ENCODE data around the gene FZD10.

The FZD10 gene

GRCh38 chr12:130152386-130152785, 9.9 kb upstream of the FZD10 start:
- H3K4me3 ChIP-seq (replicated peaks in 1 of 2; ENCODE audit: low read depth in 2 of 2, low read length in 2 of 2): no peak overlapping the region
- TF ChIP-seq CTCF (IDR thresholded peaks at IDR 0.05; ENCODE audit: low read depth, low read length): no peak
- no peak for DNase-seq (ENCODE audit: low read depth in 2 of 2)

GRCh38 chr12:130153803-130154202, 8.5 kb upstream of the FZD10 start:
- no peak for DNase-seq (ENCODE audit: low read depth in 2 of 2)
- H3K4me3 ChIP-seq (replicated peaks in 1 of 2; ENCODE audit: low read depth in 2 of 2, low read length in 2 of 2): no peak overlapping the region
- TF ChIP-seq CTCF (IDR thresholded peaks at IDR 0.05; ENCODE audit: low read depth, low read length): no peak

GRCh38 chr12:130154276-130155070, 7.8 kb upstream of the FZD10 start:
- TF ChIP-seq CTCF (IDR thresholded peaks at IDR 0.05; ENCODE audit: low read depth, low read length): no peak
- no peak for DNase-seq (ENCODE audit: low read depth in 2 of 2)
- H3K4me3 ChIP-seq (replicated peaks in 1 of 2; ENCODE audit: low read depth in 2 of 2, low read length in 2 of 2): no peak overlapping the region

GRCh38 chr12:130155416-130156073, 6.7 kb upstream of the FZD10 start:
- TF ChIP-seq CTCF (IDR thresholded peaks at IDR 0.05; ENCODE audit: low read depth, low read length): no peak
- DNase-seq (ENCODE audit: low read depth in 2 of 2): no peak
- no peak overlapping the region for H3K4me3 ChIP-seq (replicated peaks in 1 of 2; ENCODE audit: low read depth in 2 of 2, low read length in 2 of 2)

GRCh38 chr12:130156652-130157275, 5.5 kb upstream of the FZD10 start:
- H3K4me3 ChIP-seq (replicated peaks in 1 of 2; ENCODE audit: low read depth in 2 of 2, low read length in 2 of 2): no peak overlapping the region
- DNase-seq (ENCODE audit: low read depth in 2 of 2): no peak
- no peak for TF ChIP-seq CTCF (IDR thresholded peaks at IDR 0.05; ENCODE audit: low read depth, low read length)

DNA sequence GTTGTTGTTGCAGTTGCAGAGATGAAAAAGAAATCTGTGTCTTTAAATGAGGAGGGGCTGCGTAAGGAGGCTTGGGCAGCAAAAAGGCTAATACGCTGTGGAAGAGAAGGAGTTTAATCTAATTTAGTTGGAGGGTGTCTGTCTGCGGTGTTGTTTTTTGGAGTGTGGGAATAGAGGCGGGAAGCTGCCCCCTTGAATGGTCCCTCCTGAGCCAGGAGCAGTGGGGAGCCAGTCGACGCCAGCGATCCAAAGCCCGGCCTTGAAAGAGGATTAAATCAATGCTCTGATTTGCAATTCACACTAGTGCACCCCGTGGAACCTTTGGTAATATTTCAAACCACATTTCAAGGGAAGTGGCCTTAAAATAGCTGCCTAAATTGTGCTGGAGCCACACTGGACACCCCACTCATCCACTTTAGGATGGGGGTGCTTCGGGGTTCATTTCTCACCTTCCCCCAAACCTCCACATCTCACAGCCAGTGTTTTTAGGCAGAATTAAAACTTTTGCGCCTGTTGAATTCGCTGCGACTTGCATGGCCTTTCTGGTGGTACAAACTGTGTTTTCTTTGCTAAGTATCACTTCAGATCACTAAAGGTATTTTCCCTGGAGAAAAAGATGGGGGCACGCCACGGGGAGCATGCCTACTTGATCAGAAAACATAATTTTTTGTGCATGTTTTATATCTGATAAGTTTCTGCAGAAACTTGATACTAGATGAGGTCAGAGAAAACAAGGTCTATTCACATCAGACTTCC, 4.1 kb upstream of the FZD10 start:
- no peak overlapping the region for H3K4me3 ChIP-seq (replicated peaks in 1 of 2; ENCODE audit: low read depth in 2 of 2, low read length in 2 of 2)
- no peak for DNase-seq (ENCODE audit: low read depth in 2 of 2)
- TF ChIP-seq CTCF (IDR thresholded peaks at IDR 0.05; ENCODE audit: low read depth, low read length): no peak

Measured in cardiac fibroblast (primary cell).